Hepatocyte (in vitro differentiated cells): ENCODE data around the gene RBPMS2.

Source experiments
- EZH2 ChIP-seq: fragments of 200-600 bp; sonication (generic); IDR thresholded peaks from 2 replicates; pipeline ENCODE4 v1.6.1; 2016; ENCODE audit warnings: antibody characterized with exemption, mild to moderate bottlenecking, borderline replicate concordance
- TF ChIP-seq, protein P1 (sequence below): fragments of 200-600 bp; sonication (generic); IDR thresholded peaks from 2 replicates; pipeline ENCODE4 v1.5.1; 2016; ENCODE audit warnings: antibody characterized with exemption, mild to moderate bottlenecking; ENCODE audit not compliant: poor library complexity

DNA sequence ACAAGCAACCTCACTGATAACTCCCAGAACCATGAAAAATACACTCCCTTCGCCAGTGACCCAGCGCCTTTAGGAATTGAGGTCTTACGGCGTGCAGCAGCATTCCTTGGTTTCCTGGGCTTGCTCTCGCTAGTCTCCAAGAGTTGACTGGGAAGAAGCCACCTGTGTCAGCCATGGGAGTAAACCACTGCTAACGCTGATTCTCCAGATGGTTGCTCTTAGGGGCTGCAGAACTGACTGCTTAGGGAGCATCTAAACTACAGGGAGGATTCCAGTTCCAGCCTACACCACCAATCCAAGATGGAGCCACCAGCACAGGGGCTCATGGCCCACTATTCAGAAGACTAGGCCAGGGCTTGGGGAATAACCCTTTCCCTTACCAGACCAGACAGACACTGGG, 2.4 kb downstream of the RBPMS2 start:
- TF ChIP-seq, protein P1, sequence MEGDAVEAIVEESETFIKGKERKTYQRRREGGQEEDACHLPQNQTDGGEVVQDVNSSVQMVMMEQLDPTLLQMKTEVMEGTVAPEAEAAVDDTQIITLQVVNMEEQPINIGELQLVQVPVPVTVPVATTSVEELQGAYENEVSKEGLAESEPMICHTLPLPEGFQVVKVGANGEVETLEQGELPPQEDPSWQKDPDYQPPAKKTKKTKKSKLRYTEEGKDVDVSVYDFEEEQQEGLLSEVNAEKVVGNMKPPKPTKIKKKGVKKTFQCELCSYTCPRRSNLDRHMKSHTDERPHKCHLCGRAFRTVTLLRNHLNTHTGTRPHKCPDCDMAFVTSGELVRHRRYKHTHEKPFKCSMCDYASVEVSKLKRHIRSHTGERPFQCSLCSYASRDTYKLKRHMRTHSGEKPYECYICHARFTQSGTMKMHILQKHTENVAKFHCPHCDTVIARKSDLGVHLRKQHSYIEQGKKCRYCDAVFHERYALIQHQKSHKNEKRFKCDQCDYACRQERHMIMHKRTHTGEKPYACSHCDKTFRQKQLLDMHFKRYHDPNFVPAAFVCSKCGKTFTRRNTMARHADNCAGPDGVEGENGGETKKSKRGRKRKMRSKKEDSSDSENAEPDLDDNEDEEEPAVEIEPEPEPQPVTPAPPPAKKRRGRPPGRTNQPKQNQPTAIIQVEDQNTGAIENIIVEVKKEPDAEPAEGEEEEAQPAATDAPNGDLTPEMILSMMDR = no peak
- TF ChIP-seq EZH2 = no peak
